EH (cell line): ENCODE results near the gene C4A.
A peak's percentile ranks its signal among the peaks of the same experiment; 100 is the strongest.
"Not testable (repeated sequence)": the region's sequence is repeated elsewhere in the genome, so short reads cannot be mapped to it uniquely, and the experiment has no call there.

Source experiments
- DNase-seq: peaks from one replicate; pipeline ENCODE4 v3.0.0-alpha.2; 2015; ENCODE audit warnings: low read depth

The C4A gene

DNA sequence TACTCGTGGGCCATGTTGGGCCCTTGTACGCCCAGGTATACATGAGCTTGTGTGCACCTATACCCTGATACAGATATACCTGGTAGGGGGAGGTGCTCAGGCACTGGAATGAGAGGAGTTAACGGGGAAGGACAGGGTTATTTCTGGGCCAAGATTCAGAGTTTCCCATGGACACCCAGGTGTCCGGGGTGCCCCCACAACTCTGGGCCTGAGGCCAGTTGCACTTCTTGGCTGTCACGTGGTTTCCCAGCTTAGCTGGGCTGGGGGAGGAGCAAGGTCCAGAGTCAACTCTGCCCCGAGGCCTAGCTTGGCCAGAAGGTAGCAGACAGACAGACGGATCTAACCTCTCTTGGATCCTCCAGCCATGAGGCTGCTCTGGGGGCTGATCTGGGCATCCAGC lies at the start of gene C4A:
TSS of gene C4A (plus strand) at position 314 of the 400 bp plus-strand sequence. CDS start at position 365, 51 bp downstream.
- not testable (repeated sequence) for DNase-seq

- DNase-seq = not testable (repeated sequence)
Observed at GRCh38 chr6:31932137-31932536, 49.7 kb upstream of the C4A start.

DNA sequence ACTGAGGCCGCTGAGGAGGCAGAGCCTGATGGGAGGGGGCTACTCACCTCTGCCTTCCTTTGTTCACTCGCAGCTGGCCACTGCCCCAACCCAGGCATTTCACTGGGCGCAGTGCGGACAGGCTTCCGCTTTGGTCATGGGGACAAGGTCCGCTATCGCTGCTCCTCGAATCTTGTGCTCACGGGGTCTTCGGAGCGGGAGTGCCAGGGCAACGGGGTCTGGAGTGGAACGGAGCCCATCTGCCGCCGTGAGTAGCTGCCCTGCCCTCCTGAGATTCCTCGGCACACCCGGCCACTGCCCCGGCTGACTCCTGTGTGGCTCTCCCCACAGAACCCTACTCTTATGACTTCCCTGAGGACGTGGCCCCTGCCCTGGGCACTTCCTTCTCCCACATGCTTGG lies 48.3 kb upstream of the C4A start:
- no peak for DNase-seq

- no peak for DNase-seq
Observed at GRCh38 chr6:31935021-31935420, 46.8 kb upstream of the C4A start.

- DNase-seq = no peak
Observed at GRCh38 chr6:31935823-31936222, 46.0 kb upstream of the C4A start.

GRCh38 chr6:31940256-31940664 lies 41.6 kb upstream of the C4A start:
- peak; percentile 78 for DNase-seq

DNA sequence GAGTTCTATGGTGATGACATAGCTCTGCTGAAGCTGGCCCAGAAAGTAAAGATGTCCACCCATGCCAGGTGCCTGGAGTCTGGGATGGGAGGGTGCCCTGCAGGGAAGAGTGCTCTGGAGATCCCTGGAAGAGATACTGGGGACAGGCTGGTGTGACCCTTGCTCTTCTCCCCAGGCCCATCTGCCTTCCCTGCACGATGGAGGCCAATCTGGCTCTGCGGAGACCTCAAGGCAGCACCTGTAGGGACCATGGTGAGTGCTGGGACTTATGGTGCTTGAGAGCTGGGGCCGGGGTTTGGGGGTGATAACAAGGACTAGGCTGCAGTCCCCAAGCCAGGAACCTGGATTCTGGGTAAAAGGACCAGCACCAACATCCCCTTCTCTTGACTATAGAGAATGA lies 38.1 kb upstream of the C4A start:
- DNase-seq = no peak

- DNase-seq = no peak
Observed at GRCh38 chr6:31945154-31945506, 36.7 kb upstream of the C4A start.

GRCh38 chr6:31945507-31946369 lies 36.1 kb upstream of the C4A start, which contains the start of gene CFB:
CFB (plus strand) TSS chr6:31946095; CDS start chr6:31946222, 127 bp downstream.
- DNase-seq = peak; percentile 82

DNA sequence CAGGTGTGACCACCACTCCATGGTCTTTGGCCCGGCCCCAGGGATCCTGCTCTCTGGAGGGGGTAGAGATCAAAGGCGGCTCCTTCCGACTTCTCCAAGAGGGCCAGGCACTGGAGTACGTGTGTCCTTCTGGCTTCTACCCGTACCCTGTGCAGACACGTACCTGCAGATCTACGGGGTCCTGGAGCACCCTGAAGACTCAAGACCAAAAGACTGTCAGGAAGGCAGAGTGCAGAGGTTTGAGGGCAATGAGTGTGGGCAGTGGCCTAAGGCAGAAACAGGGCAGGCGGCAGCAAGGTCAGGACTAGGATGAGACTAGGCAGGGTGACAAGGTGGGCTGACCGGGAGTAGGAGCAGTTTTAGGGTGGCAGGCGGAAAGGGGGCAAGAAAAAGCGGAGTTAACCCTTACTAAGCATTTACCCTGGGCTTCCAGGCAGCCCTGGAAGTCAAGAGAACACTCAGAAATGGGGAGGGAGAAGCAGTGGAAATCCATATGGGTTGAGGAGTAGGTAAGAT lies 35.4 kb upstream of the C4A start:
- DNase-seq = no peak

DNA sequence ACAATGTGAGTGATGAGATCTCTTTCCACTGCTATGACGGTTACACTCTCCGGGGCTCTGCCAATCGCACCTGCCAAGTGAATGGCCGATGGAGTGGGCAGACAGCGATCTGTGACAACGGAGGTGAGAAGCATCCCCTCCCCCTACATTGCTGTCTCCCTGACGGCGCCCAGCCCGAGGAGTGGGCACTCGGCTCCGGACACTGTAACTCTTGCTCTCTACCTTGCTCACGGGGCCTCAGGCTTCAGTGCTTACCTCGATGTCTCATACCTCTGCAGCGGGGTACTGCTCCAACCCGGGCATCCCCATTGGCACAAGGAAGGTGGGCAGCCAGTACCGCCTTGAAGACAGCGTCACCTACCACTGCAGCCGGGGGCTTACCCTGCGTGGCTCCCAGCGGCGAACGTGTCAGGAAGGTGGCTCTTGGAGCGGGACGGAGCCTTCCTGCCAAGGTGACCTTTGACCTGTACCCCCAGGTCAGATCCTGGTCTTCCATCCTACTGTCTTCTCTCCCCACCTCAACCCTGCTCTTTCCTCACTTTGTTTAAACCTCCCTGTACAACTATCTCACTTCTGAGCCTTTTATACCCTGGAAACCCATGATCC lies 34.7 kb upstream of the C4A start:
- DNase-seq = no peak

DNA sequence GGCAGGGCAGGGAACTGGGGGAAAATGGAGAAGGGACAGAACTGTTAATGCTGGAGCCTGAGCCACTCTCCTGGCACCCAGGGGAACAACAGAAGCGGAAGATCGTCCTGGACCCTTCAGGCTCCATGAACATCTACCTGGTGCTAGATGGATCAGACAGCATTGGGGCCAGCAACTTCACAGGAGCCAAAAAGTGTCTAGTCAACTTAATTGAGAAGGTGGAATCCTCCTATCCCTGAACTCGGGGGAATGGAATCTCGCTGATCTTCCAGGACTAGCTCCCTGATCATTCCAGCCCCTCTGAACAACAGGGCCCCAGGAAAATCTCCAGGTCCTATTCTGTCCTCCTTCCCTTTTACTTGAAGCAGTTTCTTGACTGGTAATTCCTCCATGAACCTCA lies 34.0 kb upstream of the C4A start:
- no peak for DNase-seq

- DNase-seq = no peak
Observed at GRCh38 chr6:31948306-31948705, 33.6 kb upstream of the C4A start.

DNA sequence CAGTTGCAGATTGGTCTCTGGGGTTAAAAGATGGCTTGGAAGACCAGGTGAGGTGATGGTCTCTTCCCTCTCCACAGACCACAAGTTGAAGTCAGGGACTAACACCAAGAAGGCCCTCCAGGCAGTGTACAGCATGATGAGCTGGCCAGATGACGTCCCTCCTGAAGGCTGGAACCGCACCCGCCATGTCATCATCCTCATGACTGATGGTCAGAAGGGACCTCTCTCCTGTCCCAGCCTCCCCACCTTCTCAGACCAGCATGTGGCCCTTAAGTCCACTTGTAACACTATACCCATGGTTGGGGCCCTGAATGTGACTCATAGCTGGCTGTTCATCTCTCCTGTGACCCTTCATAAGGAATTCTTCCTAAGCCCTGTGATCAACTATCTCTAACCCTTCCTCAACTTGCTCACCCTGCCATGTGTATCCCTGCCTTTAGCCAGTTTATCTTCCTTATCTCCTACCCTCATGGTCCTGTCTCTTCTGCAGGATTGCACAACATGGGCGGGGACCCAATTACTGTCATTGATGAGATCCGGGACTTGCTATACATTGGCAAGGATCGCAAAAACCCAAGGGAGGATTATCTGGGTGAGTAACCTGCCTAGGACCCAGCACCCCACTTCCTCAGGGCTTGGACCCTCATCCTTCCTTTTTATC lies 33.0 kb upstream of the C4A start:
- DNase-seq = peak; percentile 24

- no peak for DNase-seq
Observed at GRCh38 chr6:31949926-31950548, 31.8 kb upstream of the C4A start.

GRCh38 chr6:31952140-31952805 lies 29.6 kb upstream of the C4A start:
- DNase-seq = peak; percentile 71

GRCh38 chr6:31952890-31953289 lies 29.0 kb upstream of the C4A start:
- no peak for DNase-seq

GRCh38 chr6:31954511-31954910 lies 27.3 kb upstream of the C4A start:
- DNase-seq = no peak

GRCh38 chr6:31956796-31957195 lies 25.1 kb upstream of the C4A start:
- DNase-seq = no peak

DNA sequence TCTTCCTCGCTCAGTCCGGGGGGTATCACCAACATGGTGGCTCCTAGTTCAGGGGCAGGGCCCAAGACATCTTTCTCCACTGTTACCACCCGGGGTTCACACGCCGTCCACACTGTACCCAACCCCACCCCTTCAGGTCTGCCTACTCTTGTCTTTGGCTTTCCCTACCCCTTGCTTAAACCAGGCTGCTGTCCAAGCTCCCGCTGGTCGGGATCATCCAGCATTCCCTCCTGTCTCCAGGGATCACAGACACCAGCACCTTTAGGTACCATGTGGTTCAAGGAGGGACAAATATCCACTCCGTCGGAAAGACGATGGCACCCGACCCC lies 23.5 kb upstream of the C4A start:
- DNase-seq = no peak

DNA sequence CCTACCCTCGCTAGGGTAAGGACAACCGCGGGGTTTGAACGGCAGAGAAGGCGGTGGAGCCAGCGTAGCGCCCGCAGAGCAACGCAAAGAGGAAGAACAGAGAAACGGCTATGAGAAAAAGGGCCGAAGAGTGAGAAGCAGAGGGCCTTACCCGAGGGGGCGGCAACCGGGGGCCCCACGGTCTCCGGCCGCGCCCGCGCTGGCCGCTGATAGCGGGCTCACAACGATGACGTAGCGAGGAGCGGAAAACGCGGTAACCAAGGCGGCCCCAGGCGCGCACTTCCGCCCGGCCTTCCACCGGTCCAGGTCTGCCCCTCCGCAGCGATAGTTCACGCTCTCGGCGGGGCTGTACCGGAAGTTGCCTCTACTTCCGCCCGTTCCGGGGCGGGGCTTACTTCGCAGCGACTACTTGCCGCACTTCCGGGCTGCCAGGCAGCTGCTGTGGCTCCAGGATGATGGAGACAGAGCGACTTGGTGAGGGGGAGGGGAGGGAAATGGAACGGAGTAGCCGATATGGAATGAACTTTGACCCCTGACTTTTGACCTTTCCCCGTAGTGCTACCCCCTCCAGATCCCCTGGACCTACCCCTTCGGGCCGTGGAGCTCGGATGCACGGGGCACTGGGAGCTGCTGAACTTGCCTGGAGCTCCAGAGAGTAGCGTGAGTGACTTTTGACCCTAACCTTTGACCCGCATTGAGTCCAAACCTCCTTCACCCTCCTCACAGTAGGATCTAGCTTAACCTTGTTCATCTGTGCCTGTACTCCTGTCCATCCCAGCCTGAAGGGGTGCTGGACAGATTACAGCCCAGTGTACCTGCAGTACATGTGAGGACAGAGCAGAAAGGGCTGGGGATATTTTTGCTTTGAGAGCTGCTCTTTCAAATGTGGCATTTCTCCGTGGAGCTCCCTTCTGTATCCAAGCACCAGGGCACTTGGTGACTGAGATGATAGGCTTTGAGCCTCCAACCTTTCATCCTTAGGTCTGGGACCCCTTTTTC lies 22.8 kb upstream of the C4A start, which contains the start of the genes NELFE and SKIC2:
TSS of gene NELFE (minus strand) at position 231 of the 999 bp plus-strand sequence. CDS start 525 bp downstream, outside the sequence.
TSS of gene SKIC2 (plus strand) at position 435 of the 999 bp plus-strand sequence. CDS start at position 453, 18 bp downstream.
- DNase-seq = peak; percentile 99
